Measurements from ENCODE around the gene NUTM1.
"Not testable (repeated sequence)": the region's sequence is repeated elsewhere in the genome, so short reads cannot be mapped to it uniquely, and the experiment has no call there.

The NUTM1 gene

DNA sequence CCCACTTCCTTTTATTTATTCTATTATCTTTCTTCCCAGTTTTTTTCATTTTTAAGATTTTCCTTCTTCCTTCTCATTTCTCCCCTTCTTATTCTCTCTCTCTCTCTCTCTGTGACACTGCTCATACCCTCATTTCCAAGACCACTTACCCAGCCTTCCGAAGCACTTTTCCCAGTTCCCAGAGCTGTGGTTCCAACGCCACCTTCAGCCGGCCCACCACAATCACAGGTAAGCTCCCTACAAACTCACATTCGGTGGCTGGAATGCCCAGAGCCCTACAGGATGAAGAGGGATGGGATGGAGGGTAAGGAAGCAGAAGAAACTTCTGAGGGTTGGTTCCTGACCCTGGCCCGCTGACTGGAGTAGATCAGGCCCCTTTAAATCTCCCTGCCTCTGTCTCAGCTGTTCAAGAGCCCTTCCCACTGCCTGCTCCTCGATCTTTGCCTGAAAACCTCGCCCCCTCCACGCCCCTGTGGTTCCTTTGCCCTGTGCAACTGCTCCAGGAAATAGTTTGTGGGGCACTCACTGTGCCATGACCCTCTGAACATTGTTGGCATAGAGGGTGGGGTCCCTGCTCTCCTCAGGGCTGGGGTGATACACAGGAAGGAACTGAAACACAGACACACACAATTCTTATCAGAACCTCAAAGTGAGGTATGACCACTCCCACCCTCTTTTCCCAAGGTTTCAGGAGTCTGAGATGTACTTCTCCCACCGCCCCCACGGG lies 19.1 kb downstream of the NUTM1 start:
- no peak for DNase-seq (ENCODE audit: low spot score)

DNA sequence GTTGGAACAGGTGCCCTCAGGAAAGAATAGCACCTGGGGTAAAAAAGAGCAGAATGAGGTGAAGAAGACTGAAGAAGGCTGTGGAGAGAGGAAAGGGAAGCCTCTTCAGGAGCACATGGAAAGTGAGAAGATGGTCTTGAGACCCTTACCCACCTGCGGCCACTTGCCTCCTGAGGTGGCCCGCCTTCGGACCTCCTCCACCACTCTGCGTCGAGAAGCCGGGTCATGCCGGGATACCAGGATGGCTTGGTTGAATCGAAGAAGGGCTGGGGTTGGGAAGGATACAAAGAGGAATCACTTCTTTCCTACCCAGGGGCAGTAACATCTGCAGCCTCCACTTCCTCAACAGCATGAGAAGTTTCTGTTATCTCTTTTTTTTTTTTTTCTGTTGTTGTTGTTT lies 20.9 kb downstream of the NUTM1 start:
- no peak for DNase-seq (ENCODE audit: low spot score)

DNA sequence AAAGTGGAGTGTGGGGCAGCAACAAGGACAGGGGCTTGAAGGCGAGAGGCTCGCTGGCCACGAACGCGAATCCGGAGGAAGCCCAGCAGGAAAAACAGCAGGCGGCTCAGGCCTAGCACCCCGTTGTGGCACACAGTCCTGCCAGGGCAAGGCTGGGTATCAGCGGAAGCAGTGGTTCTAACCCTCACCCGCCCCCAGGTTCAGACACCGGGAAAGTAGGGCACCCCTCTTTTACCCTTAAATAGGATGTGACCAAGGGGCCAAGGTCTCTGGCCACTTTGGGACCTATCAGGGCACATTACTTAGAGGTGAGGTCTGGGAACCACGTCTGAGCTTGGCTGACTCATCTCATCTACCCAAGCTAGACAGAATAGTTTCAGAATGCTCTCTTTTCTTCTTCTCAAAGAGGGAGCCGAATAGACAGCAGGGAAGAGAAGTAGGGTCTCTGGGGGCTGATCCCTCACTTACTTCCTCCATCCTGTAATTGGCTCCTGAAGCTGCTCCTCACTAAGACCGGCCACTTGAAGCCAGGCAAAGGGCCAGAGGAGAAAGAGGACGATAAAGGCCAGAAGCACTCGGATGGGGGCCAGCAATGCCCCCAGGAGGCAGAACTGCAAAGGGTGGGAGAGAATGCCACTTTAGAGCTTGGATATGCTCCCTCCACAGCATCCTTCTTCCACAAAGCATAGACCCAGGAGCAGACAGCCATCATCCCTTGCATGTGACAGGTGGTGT lies 22.1 kb downstream of the NUTM1 start:
- DNase-seq (ENCODE audit: low spot score), result no peak

- DNase-seq (ENCODE audit: low spot score), result no peak
Observed at GRCh38 chr15:34365836-34366235, 22.7 kb downstream of the NUTM1 start.

GRCh38 chr15:34366271-34367065 lies 23.4 kb downstream of the NUTM1 start:
- peak; percentile 17 for DNase-seq (ENCODE audit: low spot score)

GRCh38 chr15:34367101-34368081 lies 24.3 kb downstream of the NUTM1 start, which contains the start of gene LPCAT4:
Gene LPCAT4, minus strand, starts transcription at chr15:34367196. Its CDS starts 96 bp downstream, at chr15:34367100.
- DNase-seq (ENCODE audit: low spot score), result peak; percentile 88

DNA sequence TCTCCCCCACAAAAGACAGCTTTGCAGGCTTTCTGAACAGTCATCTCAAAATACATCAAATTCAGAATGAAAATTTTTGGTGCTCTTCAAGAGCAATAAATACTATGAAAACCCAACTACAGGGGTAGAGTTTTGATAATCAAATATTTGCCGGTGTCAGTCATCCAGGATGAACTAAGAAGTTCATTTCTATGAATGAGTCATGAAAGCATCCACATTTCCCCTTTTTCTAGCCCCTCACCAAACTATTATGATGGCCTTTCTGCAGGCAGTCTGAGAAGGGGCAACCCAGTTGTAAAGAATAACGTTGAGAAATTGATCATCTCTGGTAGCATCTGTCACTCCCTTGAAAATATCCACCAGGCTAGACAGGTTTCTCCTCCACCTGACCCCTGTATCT lies 27.0 kb downstream of the NUTM1 start:
- DNase-seq (ENCODE audit: low spot score), result no peak

DNA sequence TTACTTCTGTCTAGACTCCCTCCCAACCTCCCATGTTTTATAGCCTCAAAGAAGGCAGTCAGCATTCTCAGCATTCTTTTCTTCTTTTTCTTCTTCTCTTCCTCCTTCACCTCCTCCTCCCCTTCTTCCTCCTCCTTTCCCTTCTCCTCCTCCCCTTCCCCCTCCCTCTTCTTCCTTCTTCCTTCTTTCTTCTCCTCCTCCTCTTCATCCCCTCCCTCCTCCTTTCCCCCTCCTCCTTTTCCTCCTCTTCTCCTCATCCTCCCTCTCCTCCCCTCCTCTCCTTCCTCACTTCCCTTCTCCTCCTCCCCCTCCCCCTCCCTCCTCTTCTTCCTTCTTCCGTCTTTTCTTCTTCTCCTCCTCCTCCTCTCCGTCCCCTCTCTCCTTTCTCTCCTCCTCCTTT lies 27.5 kb downstream of the NUTM1 start:
- DNase-seq (ENCODE audit: low spot score), result no peak

DNA sequence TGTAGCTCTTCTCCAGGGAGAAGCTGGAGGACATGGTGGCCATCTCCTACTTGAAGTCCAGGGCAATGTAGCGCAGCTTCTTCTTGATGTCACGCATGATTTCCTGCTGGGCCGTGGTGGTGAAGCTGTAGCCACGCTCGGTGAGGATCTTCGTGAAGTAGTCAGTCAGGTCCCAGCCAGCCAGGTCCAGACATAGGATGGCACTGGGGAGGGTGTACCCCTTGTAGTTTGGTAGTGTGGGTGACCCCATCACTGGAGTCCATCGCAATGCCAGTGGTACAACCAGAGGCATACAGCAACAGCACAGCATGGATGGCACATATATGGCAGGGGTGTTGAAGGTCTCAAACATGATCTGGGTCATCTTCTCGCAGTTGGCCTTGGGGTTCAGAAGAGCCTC lies 30.8 kb downstream of the NUTM1 start:
- no peak for DNase-seq (ENCODE audit: low spot score)

GRCh38 chr15:34374816-34375215 lies 31.7 kb downstream of the NUTM1 start:
- DNase-seq (ENCODE audit: low spot score), result no peak

- DNase-seq (ENCODE audit: low spot score), result not testable (repeated sequence)
Observed at GRCh38 chr15:34375541-34375940, 32.4 kb downstream of the NUTM1 start.

GRCh38 chr15:34376856-34377255 lies 33.7 kb downstream of the NUTM1 start:
- no peak for DNase-seq (ENCODE audit: low spot score)

GRCh38 chr15:34380491-34380890 lies 37.4 kb downstream of the NUTM1 start:
- not testable (repeated sequence) for DNase-seq (ENCODE audit: low spot score)

DNA sequence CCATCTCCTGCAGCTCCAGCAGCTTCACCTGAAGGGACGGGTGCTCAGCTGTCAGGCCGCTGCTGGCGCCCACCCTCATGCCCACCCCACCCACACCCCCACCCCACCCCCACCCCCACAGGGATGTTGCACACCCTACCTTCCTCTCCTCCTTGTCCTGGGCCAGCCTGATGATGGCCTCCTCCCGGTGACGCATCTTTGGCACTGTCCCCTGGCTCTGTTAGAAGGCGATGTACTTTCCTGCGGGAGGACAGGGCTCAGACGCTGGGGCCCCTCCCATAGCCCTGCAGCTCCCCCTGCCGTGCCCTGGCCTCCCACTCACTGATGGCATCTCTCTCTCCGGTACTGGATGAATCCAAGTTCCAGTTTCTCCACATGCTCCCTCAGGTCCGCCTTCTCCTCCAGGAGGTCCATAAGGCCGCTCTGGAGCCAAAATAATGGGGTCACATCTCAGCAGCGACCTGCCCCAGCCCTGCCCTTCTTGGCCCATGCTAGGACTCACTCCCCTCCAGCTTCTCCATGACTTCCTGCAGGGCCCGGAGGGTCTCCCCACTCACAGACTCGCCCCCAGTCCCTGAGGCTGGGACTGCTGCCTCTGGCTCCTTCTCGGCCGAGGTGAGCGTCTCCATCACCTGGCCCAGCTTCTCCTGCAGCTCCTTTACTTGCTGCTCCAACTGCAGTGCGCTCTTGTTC lies 38.9 kb downstream of the NUTM1 start:
- DNase-seq (ENCODE audit: low spot score), result not testable (repeated sequence)

DNA sequence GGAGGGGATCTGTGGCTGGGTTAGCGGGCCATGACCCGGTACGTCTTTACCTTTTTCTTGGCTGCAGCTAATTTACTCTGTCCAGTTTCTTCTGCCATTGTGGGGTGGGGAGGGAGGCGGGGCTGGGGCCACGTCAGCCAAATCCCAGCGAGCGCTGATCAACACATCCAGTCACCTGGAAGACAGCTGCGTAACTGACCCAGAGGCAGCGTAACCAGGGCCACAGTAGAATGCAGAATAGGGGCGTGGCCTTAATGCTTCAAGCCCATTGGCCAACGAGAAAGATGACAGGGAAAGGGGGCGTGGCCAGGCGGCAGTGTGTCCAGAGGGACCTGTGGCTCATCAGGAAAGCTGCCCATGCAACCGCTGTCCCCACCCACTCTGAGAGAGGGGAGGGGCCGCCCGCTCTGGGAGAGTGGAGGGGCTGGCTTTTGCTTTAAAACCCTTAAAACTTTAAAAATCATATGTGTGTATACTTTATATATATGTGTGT lies 46.5 kb downstream of the NUTM1 start:
- not testable (repeated sequence) for DNase-seq (ENCODE audit: low spot score)

- DNase-seq (ENCODE audit: low spot score), result not testable (repeated sequence)
Observed at GRCh38 chr15:34392981-34393380, 49.9 kb downstream of the NUTM1 start.

DNA sequence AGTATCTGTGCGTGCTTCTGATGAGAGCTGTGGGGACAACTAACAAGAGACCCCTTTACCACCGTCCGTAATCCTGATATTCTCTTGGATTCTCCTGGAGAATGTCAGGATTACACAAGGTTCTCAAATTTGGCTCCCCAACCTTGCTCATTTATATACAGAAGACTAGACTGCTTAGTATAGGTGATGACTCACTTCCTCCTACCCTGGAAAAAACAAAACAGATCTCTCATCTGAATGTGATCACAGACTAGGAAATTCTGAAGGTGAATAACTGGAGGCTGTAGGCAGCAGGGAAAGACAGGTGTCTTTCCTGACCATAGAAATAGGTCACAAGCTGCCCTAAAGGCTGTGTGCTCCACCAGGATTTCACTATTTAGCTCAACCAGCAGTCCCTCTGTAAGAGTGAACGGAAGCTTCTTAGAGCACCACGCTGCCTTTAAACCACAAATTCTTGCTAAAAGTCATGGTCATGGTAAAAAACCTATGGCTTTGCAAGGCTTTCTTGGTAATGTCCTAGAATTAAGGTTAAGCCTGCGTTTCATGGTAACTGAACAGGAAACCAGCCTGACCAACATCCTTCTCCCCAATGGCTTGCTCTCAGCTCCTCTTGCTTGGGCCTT lies 54.6 kb downstream of the NUTM1 start:
- not testable (repeated sequence) for DNase-seq (ENCODE audit: low spot score)

DNA sequence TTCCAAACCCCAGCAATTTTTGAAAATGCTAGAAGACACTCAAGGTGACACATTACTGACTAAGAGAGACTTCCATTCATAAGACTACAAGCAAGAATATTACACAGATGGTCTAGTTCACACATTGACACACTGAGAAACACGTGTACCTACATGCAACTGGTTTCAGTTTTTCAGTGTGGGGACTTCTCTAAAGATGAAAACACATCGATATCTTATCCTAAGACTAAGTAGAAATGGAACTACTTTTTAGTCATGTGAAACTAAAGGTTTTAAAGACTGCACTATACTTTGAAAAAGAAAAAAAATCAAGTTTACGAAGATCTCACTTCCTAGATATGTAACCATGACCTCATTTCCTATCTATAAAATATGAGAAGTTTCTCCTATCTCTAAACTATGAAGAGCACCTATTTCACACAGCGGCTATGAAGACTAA lies 60.1 kb downstream of the NUTM1 start:
- not testable (repeated sequence) for DNase-seq (ENCODE audit: low spot score)

GRCh38 chr15:34403899-34404298 lies 60.8 kb downstream of the NUTM1 start:
- not testable (repeated sequence) for DNase-seq (ENCODE audit: low spot score)

All from hematopoietic multipotent progenitor cell treated with erythropoietin and hydrocortisone succinate and interleukin-3 and kit ligand, for 15 days (in vitro differentiated cells).